ENCODE measurements around the gene INAFM1.
"Not testable (repeated sequence)": the region's sequence is repeated elsewhere in the genome, so short reads cannot be mapped to it uniquely, and the experiment has no call there.

DNA sequence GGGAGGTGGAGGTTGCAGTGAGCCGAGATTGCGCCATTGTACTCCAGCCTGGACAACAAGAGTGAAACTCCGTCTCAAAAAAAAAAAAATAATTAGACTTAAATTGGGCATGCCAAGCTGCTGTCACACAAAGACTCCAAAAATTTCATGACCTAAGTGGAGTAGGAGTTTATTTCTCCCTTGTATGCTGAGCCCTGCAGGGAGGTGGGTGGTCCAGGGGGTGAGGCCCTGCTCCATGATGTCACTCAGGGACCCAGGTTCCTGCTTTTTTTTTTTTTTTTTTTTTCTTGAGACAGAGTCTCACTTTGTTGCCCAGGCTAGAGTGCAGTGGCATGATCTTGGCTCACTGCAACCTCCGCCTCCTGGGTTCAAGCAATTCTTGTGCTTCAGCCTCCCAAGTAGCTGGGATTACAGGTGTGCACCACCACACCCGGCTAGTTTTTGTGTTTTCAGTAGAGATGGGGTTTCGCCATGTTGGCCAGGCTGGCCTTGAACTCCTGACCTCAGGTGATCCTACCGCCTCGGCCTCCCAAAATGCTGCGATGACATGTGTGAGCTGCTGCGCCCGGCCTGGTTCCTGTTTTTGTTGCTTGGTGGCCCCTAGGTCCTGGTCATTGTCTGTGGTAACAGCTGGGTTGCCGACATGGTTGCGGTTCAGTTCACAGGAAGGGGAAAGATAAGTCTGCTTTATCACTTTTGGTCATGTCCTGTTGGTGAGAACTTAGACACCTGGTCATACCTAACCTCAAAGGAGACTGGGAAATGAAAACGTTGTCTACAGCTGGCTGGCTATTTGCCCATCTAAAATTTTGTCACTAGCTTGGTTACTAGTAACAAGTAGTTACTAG lies 12.5 kb upstream of the INAFM1 start:
- not testable (repeated sequence) for TF ChIP-seq POLR2AphosphoS5 (IDR thresholded peaks at IDR 0.05; ENCODE audit: insufficient read depth, low read depth, low read length); CTCF (IDR thresholded peaks at IDR 0.05; ENCODE audit: extremely low read depth in 1 of 2, insufficient read depth in 1 of 2, low read depth in 1 of 2, low read length in 2 of 2); EZH2 (IDR thresholded peaks at IDR 0.05; ENCODE audit: borderline replicate concordance, low read depth, low read length, severe bottlenecking); POLR2A (IDR thresholded peaks at IDR 0.05; ENCODE audit: low read depth, low read length); FOS (IDR thresholded peaks at IDR 0.05; ENCODE audit: borderline replicate concordance, insufficient read depth, low read length); JUN (IDR thresholded peaks at IDR 0.05; ENCODE audit: borderline replicate concordance, insufficient read depth, insufficient read length, low read depth)
- TF ChIP-seq, protein P1, sequence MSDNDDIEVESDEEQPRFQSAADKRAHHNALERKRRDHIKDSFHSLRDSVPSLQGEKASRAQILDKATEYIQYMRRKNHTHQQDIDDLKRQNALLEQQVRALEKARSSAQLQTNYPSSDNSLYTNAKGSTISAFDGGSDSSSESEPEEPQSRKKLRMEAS (IDR thresholded peaks at IDR 0.05; ENCODE audit: insufficient read depth, insufficient read length) = not testable (repeated sequence)

Measured in endothelial cell of umbilical vein (primary cell).